ENCODE data around the gene TMEM178A. TPM values are rescaled to one million over a fixed set of nuclear protein-coding genes. Genes with fewer than 3 reads are reported as not detected.

Gene TMEM178A
- total and polyA plus RNA-seq, 2 donors, result 1.3 to 5.2 TPM

- Histone ChIP-seq H3K27ac (ENCODE audit: low read depth) (no peak overlapping the region), H3K4me3 (ENCODE audit: low read depth, low read length) (no peak overlapping the region), H3K36me3 (ENCODE audit: insufficient read depth) (no peaks in the 10 kb centered on the region), H3K4me1 (ENCODE audit: insufficient read depth) (no peaks in the 10 kb centered on the region)
- 93% methylated on average over 2 of the region's 2 CpGs for WGBS
- no peak for DNase-seq (ENCODE audit: extremely low spot score)
Measured at GRCh38 chr2:39658371-39658770, 7.3 kb upstream of the TMEM178A start.

GRCh38 chr2:39659765-39660611, 5.7 kb upstream of the TMEM178A start:
- DNase-seq (ENCODE audit: extremely low spot score), result no peak
- H3K27ac ChIP-seq (ENCODE audit: low read depth), result no peak overlapping the region
- H3K4me1 ChIP-seq (ENCODE audit: insufficient read depth), result no peaks in the 10 kb centered on the region
- H3K36me3 ChIP-seq (ENCODE audit: insufficient read depth), result no peaks in the 10 kb centered on the region
- 80% methylated on average over 3 of the region's 3 CpGs for WGBS
- no peak overlapping the region for H3K4me3 ChIP-seq (ENCODE audit: low read depth, low read length)

GRCh38 chr2:39660612-39661236, 5.0 kb upstream of the TMEM178A start:
- WGBS, result 92% methylated on average over 3 of the region's 3 CpGs
- DNase-seq (ENCODE audit: extremely low spot score), result no peak
- no peaks in the 10 kb centered on the region for H3K36me3 ChIP-seq (ENCODE audit: insufficient read depth)
- no peaks in the 10 kb centered on the region for H3K4me1 ChIP-seq (ENCODE audit: insufficient read depth)
- H3K4me3 ChIP-seq (ENCODE audit: low read depth, low read length), result no peak overlapping the region
- H3K27ac ChIP-seq (ENCODE audit: low read depth), result no peak overlapping the region

- WGBS, result 20% methylated on average over 1 of the region's 1 CpG
- DNase-seq (ENCODE audit: extremely low spot score), result no peak
Measured at GRCh38 chr2:39661826-39662225, 3.9 kb upstream of the TMEM178A start.

GRCh38 chr2:39663187-39663930, 2.4 kb upstream of the TMEM178A start:
- no peak overlapping the region for H3K27ac ChIP-seq (ENCODE audit: low read depth)
- no peaks in the 10 kb centered on the region for H3K36me3 ChIP-seq (ENCODE audit: insufficient read depth)
- H3K4me1 ChIP-seq (ENCODE audit: insufficient read depth), result no peaks in the 10 kb centered on the region
- DNase-seq (ENCODE audit: extremely low spot score), result no peak
- no peak overlapping the region for H3K4me3 ChIP-seq (ENCODE audit: low read depth, low read length)
- WGBS, result 98% methylated on average over 2 of the region's 2 CpGs

More at GRCh38 chr2:39661826-39662225, 3.9 kb upstream of the TMEM178A start:
- Histone ChIP-seq H3K4me1 (ENCODE audit: insufficient read depth) (no peaks in the 10 kb centered on the region), H3K36me3 (ENCODE audit: insufficient read depth) (no peaks in the 10 kb centered on the region), H3K27ac (ENCODE audit: low read depth) (no peak overlapping the region), H3K4me3 (ENCODE audit: low read depth, low read length) (no peak overlapping the region)

- no peak for DNase-seq (ENCODE audit: extremely low spot score)
- no peak overlapping the region for H3K4me3 ChIP-seq (ENCODE audit: low read depth, low read length)
Measured at GRCh38 chr2:39664232-39664887, 1.4 kb upstream of the TMEM178A start.

GRCh38 chr2:39664888-39665591, 677 bp upstream of the TMEM178A start:
- H3K27ac ChIP-seq (ENCODE audit: low read depth), result no peak overlapping the region
- peak overlapping the region; percentile 53 for H3K4me3 ChIP-seq (ENCODE audit: low read depth, low read length)
- no peaks in the 10 kb centered on the region for H3K36me3 ChIP-seq (ENCODE audit: insufficient read depth)
- no peaks in the 10 kb centered on the region for H3K4me1 ChIP-seq (ENCODE audit: insufficient read depth)
- WGBS, result 31% methylated on average over 26 of the region's 26 CpGs
- no peak for DNase-seq (ENCODE audit: extremely low spot score)

More at GRCh38 chr2:39664232-39664887, 1.4 kb upstream of the TMEM178A start:
- Histone ChIP-seq H3K4me1 (ENCODE audit: insufficient read depth) (no peaks in the 10 kb centered on the region), H3K27ac (ENCODE audit: low read depth) (no peak overlapping the region), H3K36me3 (ENCODE audit: insufficient read depth) (no peaks in the 10 kb centered on the region)
- WGBS, result 59% methylated on average over 6 of the region's 6 CpGs

- Histone ChIP-seq H3K27ac (ENCODE audit: low read depth) (no peak overlapping the region), H3K4me3 (ENCODE audit: low read depth, low read length) (peak overlapping the region; percentile 53), H3K36me3 (ENCODE audit: insufficient read depth) (no peaks in the 10 kb centered on the region), H3K4me1 (ENCODE audit: insufficient read depth) (no peaks in the 10 kb centered on the region)
- 2% methylated on average over 25 of the region's 25 CpGs for WGBS
- no peak for DNase-seq (ENCODE audit: extremely low spot score)
Measured at GRCh38 chr2:39666491-39667101, 879 bp downstream of the TMEM178A start.

GRCh38 chr2:39667104-39667885, 1.6 kb downstream of the TMEM178A start:
- Histone ChIP-seq H3K4me3 (ENCODE audit: low read depth, low read length) (no peak overlapping the region), H3K36me3 (ENCODE audit: insufficient read depth) (no peaks in the 10 kb centered on the region), H3K4me1 (ENCODE audit: insufficient read depth) (no peaks in the 10 kb centered on the region), H3K27ac (ENCODE audit: low read depth) (no peak overlapping the region)
- DNase-seq (ENCODE audit: extremely low spot score), result no peak
- WGBS, result 44% methylated on average over 7 of the region's 7 CpGs

GRCh38 chr2:39667886-39668276, 2.2 kb downstream of the TMEM178A start:
- no peak overlapping the region for H3K4me3 ChIP-seq (ENCODE audit: low read depth, low read length)
- no peaks in the 10 kb centered on the region for H3K36me3 ChIP-seq (ENCODE audit: insufficient read depth)
- DNase-seq (ENCODE audit: extremely low spot score), result no peak

GRCh38 chr2:39668576-39669080, 2.9 kb downstream of the TMEM178A start:
- Histone ChIP-seq H3K36me3 (ENCODE audit: insufficient read depth) (no peaks in the 10 kb centered on the region), H3K4me1 (ENCODE audit: insufficient read depth) (no peaks in the 10 kb centered on the region), H3K4me3 (ENCODE audit: low read depth, low read length) (no peak overlapping the region), H3K27ac (ENCODE audit: low read depth) (no peak overlapping the region)
- WGBS, result 97% methylated on average over 1 of the region's 1 CpG
- no peak for DNase-seq (ENCODE audit: extremely low spot score)

More at GRCh38 chr2:39667886-39668276, 2.2 kb downstream of the TMEM178A start:
- no peaks in the 10 kb centered on the region for H3K4me1 ChIP-seq (ENCODE audit: insufficient read depth)
- H3K27ac ChIP-seq (ENCODE audit: low read depth), result no peak overlapping the region

GRCh38 chr2:39671604-39672003, 5.9 kb downstream of the TMEM178A start:
- Histone ChIP-seq H3K4me3 (ENCODE audit: low read depth, low read length) (no peak overlapping the region), H3K36me3 (ENCODE audit: insufficient read depth) (no peaks in the 10 kb centered on the region), H3K27ac (ENCODE audit: low read depth) (no peak overlapping the region), H3K4me1 (ENCODE audit: insufficient read depth) (no peaks in the 10 kb centered on the region)
- DNase-seq (ENCODE audit: extremely low spot score), result no peak
- WGBS, result 51% methylated on average over 4 of the region's 4 CpGs
